Measurements from ENCODE around the gene ADGRV1.
"Not testable (repeated sequence)": the region's sequence is repeated elsewhere in the genome, so short reads cannot be mapped to it uniquely, and the experiment has no call there.

ADGRV1 gene

DNA sequence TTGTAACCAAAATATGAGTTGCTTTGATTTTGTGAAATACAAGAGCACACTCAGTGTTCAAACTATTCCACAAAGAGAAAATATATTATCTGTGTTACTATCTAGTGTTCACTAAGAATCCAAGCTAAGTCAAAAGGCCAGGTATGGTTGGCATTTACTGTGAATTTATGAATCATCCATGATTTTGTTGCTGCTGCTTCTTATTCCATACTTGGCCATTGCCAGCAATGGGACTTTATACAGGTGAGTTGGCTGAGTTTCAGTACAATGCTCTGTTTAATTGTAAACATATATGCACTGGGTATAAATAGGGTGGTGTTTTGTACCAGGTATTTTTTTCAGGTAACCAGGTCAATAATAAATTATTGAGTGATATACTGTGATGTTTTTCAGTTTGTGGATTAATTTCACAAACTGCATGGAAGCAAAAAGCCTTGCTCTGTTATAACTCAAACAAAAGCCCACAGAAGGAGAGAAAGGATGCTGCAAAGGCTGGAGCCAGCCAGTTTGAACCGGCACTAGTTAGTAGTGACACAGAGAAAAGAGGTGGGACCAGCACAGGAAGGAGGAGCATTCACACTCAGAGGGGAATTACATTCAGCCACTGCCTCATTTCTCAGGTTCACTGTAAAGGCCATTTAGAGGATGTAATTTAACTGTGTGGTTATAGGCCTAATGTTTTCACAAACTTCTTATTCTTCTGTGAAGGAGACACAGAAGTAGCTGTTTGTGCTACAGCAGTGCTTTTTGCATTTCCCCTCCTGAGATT lies 381.8 kb downstream of the ADGRV1 start:
- peak in 1 of 2 experiments; percentile 10 for DNase-seq (ENCODE audit: low read depth in 2 of 2)

DNA sequence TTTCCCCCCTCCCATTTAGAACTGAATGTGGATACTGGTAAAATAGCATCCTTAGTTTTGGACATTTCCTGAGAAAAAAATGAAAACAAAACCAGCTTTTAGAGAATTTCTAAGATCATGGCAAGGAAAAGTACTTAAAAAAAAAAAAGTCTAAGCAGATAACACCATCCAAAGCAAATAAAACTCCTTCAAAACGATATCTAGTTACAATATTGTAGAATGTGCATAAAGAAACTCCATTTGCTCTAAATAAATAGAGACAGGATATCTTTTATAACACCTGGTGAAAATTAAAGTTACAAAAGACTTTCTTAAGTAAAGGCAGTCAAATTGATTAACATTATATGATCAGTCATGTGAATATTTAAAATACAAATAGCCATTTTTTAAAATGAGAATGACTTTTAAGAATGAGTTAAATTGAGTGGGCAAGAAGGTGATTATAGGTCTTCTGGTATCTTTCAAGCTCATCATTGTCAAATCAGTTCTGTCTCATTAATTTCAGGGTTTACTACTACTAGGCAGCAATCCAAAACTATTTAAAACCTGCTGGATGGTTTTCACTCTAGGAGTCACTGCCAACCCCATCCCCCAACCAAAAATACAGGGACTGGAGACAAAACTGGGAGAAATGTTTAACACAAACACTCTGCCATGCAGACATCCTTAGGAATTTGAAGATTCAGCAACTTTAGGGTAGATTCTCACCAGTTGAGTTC lies 382.6 kb downstream of the ADGRV1 start:
- no peak for DNase-seq (ENCODE audit: low read depth in 2 of 2)

- no peak for DNase-seq (ENCODE audit: low read depth in 2 of 2)
Measured at GRCh38 chr5:90944116-90944515, 385.5 kb downstream of the ADGRV1 start.

GRCh38 chr5:90947667-90948066 lies 389.1 kb downstream of the ADGRV1 start:
- DNase-seq (ENCODE audit: low read depth in 2 of 2) = no peak

DNA sequence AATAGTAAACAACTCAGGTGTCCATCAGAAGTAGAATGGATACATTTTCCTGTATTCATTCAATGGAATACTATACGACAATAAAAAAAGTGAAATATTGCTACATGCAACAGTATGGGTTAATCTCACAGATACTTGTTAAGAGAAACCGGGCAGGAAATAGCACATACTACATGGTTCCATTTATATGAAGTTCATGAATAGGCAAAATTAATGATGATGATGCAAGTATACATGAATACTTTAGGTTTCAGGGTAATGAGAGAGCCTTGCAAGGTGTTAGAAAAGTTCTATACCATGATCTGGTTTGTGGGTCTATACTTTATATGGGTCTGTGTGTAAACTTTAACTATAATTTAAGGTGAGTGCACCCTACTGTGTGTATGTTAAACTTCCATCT lies 390.4 kb downstream of the ADGRV1 start:
- no peak for DNase-seq (ENCODE audit: low read depth in 2 of 2)

- DNase-seq (ENCODE audit: low read depth in 2 of 2) = no peak
Measured at GRCh38 chr5:90949469-90950358, 391.1 kb downstream of the ADGRV1 start.

DNA sequence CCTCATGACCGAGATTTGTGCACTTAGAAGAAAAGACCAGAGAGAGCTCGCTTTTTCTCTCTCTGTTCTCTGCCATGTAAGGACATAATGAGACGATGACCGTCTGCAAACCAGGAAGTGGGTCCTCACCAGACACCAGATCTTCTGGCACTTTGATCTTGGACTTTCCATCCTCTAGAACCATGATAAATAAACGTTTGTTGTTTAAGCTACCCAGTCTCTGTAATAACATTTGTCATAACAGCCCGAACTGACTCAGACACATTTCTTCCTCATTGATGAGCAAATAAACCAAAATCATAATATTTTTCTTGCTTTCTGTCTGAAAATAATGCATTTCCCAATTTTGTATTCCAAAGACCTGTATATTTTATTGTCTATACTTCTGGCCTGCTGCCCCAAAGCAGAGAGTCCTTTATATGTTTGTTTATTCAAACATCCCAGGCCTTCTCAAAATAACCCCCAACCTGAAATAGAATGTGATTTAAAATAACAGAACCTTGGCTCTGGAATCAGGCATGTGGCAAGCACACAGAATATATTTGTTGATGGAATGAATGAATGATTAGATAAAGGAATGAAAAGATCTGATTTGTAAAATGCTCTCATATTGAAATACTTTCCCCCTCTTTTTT lies 396.5 kb downstream of the ADGRV1 start:
- no peak for DNase-seq (ENCODE audit: low read depth in 2 of 2)

- DNase-seq (ENCODE audit: low read depth in 2 of 2) = no peak
Measured at GRCh38 chr5:90956511-90957097, 398.0 kb downstream of the ADGRV1 start.

DNA sequence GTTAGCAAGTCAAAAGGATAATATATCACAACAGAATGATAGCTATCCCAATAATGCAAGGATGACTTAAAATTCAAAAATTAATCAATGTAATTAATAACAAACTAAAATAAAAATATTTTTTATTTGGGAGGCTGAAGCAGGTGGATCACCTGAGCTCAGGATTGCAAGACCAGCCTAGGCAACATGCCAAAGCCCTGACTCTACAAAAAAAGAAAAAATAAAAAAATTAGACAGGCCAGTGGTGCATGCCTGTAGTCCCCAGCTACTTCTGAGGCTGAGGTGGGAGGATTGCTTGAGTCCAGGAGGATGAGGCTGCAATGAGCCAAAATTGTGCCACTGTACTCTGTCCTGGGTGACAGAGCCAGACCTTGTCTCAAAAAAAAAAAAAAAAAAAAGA lies 399.3 kb downstream of the ADGRV1 start:
- DNase-seq (ENCODE audit: low read depth in 2 of 2) = no peak

GRCh38 chr5:90959262-90959661 lies 400.7 kb downstream of the ADGRV1 start:
- DNase-seq (ENCODE audit: low read depth in 2 of 2) = no peak

- DNase-seq (ENCODE audit: low read depth in 2 of 2) = no peak
Measured at GRCh38 chr5:90962481-90962880, 403.9 kb downstream of the ADGRV1 start.

DNA sequence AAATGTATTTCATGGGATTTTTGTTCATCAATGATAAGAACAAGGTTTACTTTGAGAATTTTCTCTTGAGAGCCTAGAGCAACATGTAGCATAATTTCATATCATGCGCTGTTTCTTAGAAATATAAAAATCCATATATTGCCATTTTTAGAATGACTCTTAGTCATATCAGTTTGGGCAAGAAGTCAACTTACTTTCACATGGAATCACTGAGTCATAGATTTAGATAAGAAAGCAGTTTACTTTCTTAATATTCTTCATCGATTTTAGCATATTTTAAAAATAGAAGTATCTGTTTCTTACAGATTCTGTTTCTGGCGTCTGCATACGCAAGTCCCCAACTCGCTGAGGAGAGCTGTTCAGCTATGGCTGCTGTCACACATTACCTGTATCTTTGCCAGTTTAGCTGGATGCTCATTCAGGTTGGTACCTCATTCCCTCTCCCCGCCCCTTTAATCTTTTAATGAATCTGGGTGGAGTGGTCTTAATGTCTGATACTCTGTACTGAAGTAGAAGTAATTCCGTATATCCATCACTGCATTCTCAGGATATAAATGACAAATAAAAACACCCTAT lies 406.6 kb downstream of the ADGRV1 start:
- DNase-seq (ENCODE audit: low read depth in 2 of 2) = no peak

GRCh38 chr5:90967443-90967842 lies 408.8 kb downstream of the ADGRV1 start:
- DNase-seq (ENCODE audit: low read depth in 2 of 2) = no peak

GRCh38 chr5:90967851-90968250 lies 409.3 kb downstream of the ADGRV1 start:
- DNase-seq (ENCODE audit: low read depth in 2 of 2) = no peak

DNA sequence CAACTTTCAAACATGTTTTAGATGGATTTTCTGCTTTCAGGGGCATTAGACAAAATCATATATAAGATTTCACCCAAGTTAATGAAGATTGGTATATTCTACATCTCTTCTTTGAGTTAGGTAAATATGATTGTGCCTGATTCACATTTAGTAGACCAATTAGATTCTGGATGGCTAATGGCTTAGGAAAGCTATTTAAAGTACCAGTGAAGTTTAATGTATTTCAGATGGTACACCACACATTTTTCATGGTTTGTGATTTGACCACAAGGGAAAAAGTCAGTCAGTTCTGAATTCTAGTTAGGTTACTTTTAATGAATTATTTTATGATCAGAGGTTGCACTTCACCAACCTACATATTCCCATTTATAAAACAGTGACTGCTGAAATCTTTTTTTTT lies 409.7 kb downstream of the ADGRV1 start:
- no peak for DNase-seq (ENCODE audit: low read depth in 2 of 2)

DNA sequence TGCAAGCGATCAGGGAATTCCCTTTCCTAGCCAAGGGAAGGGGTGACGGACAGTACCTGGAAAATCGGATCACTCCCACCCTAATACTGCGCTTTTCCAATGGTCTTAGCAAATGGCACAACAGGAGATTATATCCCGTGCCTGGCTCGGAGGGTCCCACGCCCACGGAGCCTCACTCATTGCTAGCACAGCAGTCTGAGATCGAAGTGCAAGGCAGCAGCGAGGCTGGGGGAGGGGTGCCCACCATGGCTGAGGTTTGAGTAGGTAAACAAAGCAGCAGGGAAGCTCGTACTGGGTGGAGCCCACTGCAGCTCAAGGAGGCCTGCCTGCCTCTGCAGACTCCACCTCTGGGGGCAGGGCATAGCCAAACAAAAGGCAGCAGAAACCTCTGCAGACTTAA lies 411.3 kb downstream of the ADGRV1 start:
- DNase-seq (ENCODE audit: low read depth in 2 of 2) = not testable (repeated sequence)

GRCh38 chr5:90981177-90981576 lies 422.6 kb downstream of the ADGRV1 start:
- no peak for DNase-seq (ENCODE audit: low read depth in 2 of 2)

DNA sequence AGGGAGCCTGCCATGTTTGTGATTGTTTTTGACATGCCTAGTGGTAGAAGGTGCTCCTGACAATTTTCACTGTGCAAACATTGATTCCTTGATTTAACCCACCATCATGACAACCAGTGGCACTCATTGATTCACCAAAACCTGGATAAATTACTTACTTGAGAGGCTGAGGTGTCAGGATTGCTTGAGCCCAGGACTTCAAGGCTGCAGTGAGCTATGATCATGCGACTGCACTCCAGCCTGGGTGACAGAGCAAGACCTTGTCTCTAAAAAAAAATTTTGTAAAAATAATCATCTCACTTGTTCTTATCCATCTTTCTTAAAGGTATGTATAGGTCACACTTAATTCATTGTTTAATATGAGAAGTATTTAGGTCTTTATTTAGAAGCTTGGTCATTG lies 423.2 kb downstream of the ADGRV1 start:
- DNase-seq (ENCODE audit: low read depth in 2 of 2) = no peak

- peak in 1 of 2 experiments; percentile 4 for DNase-seq (ENCODE audit: low read depth in 2 of 2)
Measured at GRCh38 chr5:90982576-90982975, 424.0 kb downstream of the ADGRV1 start.

DNA sequence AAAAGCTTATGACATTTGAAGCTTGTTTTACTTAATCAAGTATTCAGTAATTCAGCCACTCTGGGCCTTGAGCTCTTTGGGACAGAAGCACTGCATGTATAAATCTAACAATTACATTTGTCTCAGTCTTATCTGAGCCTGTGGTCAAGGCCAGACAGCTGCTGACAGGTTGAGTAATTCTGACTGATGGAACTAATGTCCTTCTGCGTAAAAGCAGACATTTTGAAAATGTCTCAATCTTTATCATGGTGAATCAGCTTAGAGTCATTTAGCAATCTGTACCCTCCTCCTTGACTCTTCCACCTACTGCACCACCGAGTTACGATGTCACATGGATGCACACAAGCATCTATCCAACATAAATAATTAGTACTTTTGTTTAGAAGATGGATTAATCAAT lies 424.6 kb downstream of the ADGRV1 start:
- DNase-seq (ENCODE audit: low read depth in 2 of 2) = peak; percentile 65 to 75

DNA sequence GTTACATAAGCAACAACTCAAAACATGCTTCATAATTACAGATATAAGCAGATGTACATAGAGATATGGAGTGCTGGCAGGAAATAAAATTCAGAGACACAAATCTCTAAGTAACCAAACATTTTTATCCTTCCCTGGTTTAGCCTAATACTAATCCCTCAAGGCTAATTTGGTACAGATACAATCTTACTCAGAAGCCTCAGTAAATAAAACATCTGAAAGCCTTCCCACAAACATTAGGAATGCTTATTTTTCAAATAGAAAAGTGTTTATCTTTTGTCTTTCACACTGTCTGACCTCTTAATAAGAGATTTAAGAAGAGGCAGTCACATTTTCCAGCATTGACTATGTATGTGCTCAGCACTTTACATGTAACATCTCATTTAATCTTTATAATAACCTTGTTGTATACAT lies 425.1 kb downstream of the ADGRV1 start:
- no peak for DNase-seq (ENCODE audit: low read depth in 2 of 2)
